Measurements from ENCODE around the gene TMED5. TPM values are rescaled to one million over a fixed set of nuclear protein-coding genes. Genes with fewer than 3 reads are reported as not detected.
"Not testable (repeated sequence)": the region's sequence is repeated elsewhere in the genome, so short reads cannot be mapped to it uniquely, and the experiment has no call there.

The TMED5 gene
- polyA plus RNA-seq, 4 donors = 31.8 to 108 (median 100) TPM

DNA sequence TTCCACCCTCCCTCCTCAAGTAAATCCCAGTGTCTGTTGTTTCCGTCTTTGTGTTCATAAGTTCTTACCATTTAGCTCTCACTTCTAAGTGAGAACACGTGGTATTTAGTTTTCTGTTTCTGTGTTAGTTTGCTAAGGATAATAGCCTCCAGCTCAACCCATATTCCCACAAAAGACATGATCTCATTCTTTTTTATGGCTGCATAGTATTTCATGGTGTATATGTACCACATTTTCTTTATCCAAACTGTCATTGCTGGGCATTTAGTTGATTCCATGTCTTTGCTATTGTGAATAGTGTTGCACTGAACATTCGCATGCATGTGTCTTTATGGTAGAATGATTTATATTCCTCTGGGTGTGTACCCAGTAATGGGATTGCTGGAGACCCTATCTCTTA, 5.6 kb downstream of the TMED5 start:
- DNase-seq (ENCODE audit: low read depth in 4 of 4, low spot score in 3 of 4) = not testable (repeated sequence)

DNA sequence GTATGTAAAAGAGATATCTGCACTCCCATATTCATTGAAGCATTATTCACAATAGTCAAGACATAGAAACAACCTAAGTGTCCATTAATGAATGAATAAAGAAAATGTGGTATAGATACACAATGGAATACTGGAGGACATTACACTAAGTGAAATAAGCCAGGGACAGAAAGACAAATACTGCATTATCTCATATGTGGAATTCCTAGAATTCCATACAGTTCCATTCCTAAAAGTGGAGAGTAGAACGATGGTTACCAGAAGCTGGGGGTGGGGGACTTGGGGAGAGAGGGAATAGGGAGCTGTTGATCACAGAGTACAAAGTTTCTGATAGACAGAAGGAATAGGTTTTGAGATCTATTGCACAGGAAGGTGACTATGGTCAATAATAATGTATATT, 7.4 kb downstream of the TMED5 start:
- DNase-seq (ENCODE audit: low read depth in 4 of 4, low spot score in 3 of 4) = no peak

DNA sequence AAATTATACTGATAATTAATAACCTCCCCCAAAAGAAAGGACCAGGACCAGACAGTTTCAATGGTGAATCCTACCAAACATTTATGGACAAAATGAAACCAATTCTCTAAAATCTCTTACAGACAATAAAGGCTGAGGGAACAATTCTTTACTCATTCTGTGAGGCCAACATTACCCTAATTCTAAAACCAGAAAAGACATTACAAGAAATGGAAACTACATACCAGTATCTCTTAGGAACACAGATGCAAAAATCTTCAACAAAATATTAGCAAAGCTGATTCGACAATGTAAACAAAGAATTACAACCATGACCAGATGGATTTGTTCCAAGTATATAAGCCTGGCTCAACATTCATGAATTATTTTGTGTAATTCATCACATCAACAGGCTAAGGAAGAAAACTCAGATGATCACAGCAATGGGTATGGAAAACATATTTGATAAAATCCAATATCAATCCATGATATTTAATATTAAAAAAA, 8.6 kb downstream of the TMED5 start:
- DNase-seq (ENCODE audit: low read depth in 4 of 4, low spot score in 3 of 4) = no peak

DNA sequence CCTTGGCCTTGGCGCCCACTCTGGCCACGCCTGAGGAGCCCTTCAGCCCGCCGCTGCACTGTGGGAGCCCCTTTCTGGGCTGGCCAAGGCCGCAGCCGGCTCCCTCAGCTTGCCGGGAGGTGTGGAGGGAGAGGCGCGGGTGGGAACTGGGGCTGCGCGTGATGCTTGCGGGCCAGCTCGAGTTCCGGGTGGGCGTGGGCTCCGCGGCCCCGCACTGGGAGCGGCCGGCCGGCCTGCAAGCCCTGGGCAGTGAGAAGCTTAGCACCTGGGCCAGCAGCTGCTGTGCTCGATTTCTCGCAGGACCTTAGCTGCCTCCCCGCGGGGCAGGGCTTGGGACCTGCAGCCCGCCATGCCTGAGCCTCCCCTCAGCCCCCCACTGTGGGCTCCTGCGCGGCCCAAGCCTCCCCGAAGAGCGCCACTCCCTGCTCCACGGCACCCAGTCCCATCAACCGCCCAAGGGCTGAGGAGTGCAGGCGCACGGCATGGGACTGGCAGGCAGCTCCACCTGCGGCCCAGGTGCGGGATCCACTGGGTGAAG, 10.0 kb downstream of the TMED5 start:
- DNase-seq (ENCODE audit: low read depth in 4 of 4, low spot score in 3 of 4) = not testable (repeated sequence)

DNA sequence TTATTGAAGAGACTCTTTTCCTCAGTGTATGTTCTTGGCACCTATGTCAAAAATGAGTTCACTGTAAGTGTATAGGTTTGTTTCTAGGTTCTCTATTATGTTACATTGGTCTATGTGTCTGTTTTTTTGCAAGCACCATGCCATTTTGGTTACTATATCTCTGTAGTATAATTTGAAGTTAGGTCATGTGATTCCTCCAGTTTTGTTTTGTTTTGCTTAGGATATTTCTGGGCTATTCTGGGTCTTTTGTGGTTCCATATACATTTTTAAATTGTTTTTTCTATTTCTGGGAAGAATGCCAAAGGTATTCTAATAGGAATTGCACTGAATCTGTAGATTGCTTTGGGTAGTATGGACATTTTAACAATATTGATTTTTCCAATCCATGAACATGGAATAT, 13.2 kb downstream of the TMED5 start:
- DNase-seq (ENCODE audit: low read depth in 4 of 4, low spot score in 3 of 4) = no peak

DNA sequence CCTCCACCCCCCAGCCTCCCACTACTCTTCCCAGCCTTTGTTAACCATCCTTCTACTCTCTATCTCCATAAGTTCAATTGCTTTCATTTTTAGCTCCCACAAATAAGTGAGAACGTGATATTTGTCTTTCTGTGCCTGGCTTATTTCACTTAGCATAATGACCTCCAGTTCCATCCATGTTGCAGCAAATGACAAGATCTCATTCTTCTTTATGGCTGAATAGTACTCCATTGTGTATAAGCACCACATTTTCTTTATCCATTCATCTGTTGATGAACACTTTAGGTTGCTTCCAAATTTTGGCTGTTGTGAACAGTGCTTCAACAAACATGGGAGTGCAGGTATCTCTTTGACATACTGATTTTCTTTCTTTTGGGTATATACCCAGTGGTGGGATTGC, 14.3 kb downstream of the TMED5 start:
- DNase-seq (ENCODE audit: low read depth in 4 of 4, low spot score in 3 of 4) = not testable (repeated sequence)

DNA sequence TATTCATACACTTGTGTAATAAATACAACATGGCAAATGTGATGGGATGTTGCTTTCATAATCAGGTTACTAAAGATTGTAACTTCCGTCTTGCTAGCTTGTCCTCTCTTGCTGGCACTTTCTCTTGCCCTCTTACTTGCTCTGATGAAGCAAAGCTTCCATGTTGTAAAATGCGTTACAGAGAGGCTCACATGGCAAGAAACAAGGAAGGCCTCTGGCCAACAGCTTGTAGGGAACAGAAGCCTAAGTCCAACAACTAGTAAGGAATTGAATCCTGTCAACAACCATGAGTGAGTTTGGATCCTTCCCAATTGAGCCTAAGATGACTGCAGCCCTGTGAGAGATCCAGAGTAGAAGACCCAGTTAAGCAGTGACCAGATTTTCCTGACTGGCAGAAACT, 15.4 kb downstream of the TMED5 start:
- no peak for DNase-seq (ENCODE audit: low read depth in 4 of 4, low spot score in 3 of 4)

DNA sequence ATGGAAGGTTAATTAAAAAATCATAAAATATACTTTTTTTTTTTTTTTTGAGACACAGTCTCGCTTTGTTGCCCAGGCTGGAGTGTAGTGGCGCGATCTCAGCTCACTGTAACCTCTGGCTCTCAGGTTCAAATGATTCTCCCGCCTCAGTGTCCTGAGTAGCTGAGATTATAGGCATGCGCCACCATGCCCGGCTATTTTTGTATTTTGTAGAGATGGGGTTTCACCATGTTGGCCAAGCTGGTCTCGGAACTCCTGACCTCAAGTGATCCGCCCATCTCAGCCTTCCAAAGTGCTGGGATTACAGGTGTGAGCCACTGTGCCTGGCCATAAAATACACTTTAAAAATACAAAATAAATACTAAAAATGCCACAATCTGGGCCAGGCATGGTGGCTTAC, 16.9 kb downstream of the TMED5 start:
- DNase-seq (ENCODE audit: low read depth in 4 of 4, low spot score in 3 of 4) = not testable (repeated sequence)

DNA sequence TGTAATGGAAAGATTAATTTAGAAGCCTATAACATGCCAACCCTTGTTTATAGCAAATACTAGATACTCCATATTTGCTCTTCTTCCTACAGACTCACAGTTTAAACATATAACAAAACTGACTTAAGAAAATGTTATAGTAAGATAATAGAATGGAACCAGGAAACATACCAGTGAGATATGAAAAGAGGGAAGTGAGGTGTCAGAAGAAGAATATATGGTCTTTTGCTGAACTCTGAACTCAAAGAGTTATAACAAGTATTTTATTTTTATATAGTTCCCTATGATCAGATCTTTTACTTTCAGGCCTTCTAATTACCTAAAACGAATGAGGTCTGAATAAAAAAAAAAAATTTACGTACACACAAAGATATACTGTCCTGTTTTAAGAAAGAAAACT, 20.9 kb downstream of the TMED5 start:
- DNase-seq (ENCODE audit: low read depth in 4 of 4, low spot score in 3 of 4) = no peak

DNA sequence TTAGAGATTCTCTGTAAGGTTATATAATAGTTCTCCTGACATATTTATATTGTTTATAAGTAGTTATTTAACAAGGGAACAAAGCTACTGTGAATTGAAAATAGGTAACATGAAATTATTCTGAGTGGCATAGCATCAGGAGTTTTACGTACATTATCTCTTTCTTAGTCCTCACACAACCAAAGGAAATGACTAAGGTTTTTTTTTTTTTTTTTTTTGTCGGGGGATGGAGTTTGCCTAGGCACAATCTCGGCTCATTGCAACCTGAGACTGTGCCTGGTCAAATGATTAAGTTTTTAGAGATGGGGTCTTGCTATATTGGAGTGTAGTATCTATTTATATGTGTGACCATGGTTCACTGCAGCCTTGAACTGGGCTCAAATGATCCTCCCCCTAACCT, 24.9 kb downstream of the TMED5 start:
- no peak for DNase-seq (ENCODE audit: low read depth in 4 of 4, low spot score in 3 of 4)

DNA sequence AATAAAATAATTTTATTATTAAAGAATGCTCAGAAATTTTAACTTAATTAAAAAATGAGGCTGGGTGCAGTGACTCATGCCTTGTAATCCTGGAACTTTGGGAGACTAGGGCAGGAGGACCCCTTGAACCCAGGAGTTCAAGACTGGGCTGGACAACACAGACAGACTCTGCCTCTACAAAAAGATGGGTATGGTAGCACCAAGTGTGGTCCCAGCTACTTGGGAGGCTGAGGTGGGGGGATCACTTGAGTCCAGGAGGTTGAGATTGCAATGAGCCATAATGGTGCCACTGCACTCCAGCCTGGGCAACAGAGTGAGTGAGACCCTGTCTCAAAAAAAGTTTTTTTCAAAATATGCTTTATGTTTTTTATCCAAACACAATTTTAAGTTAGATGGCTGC, 25.3 kb downstream of the TMED5 start:
- no peak for DNase-seq (ENCODE audit: low read depth in 4 of 4, low spot score in 3 of 4)

DNA sequence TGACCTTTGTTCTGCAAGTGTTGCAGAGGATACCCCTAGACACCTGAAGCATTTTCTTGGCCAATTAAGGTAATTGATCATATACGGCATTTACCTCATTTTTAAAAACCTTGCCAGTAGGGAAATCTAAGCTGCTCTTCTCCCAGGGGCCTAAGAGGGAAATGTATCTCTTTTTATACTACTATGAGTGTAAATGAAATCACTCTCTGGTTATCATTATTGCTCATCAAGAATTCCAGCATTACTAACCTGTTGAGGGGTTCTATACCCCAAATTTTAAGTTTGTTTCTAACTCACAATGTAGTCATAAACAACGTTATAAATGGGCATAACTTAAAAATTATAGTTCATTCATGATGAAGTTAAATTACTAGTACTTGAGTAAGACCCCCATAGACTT, 27.4 kb downstream of the TMED5 start:
- no peak for DNase-seq (ENCODE audit: low read depth in 4 of 4, low spot score in 3 of 4)

DNA sequence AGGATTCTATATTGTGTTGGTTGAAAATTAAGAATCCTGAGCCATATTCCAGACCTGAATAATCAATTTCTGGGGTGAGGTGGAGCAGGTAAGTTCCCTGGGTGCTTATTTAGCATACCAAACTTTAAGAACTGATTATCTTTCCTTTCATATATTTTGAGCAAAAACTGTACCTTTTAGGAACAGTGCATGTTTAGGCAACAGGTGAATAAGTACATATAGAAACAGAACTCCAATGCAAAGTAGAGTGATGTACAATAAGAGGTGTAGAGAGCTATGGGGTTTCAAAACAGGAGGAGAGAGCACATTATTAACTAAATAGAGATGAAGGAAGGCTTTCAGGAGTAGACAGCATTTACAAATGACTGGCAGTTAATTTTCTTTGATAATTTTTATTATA, 28.7 kb downstream of the TMED5 start:
- DNase-seq (ENCODE audit: low read depth in 4 of 4, low spot score in 3 of 4) = no peak

DNA sequence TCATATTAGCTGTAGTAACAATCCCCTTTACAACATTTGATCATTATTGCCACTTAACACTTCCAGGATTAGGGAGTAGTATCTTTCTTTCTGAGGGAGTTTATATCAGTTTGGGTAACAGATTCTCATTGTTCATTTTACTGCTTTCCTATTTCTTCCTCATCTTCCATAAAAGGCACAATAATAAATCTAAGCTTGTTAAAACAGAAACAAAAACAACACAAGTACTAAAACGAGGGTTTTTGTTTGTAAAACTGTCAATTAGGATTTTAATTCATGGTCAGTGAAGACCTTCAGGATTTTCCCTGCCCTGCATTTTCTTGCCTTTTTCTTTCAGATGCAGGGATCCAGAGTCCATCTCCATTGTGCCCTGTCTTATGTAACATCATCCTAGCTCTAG, 29.5 kb downstream of the TMED5 start:
- no peak for DNase-seq (ENCODE audit: low read depth in 4 of 4, low spot score in 3 of 4)

DNA sequence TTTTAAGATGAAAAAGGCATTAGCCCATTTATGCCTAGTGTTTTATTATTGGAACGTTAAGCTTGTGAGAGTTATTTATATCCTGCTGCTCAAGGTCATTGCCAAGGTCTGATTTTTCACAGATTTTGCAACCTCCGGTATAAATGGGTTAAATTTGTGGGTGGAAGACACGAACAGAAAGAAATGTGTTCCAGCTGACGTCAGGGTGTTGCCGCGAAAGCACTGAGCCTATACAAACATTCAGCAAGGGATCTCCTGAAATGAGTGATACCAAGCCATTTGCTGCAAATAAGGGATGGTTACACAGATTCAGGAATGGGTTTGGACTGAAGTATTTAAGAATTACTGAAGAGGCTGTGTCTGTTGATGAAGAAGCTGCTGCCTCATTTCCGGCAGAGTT, 32.2 kb downstream of the TMED5 start:
- no peak for DNase-seq (ENCODE audit: low read depth in 4 of 4, low spot score in 3 of 4)

DNA sequence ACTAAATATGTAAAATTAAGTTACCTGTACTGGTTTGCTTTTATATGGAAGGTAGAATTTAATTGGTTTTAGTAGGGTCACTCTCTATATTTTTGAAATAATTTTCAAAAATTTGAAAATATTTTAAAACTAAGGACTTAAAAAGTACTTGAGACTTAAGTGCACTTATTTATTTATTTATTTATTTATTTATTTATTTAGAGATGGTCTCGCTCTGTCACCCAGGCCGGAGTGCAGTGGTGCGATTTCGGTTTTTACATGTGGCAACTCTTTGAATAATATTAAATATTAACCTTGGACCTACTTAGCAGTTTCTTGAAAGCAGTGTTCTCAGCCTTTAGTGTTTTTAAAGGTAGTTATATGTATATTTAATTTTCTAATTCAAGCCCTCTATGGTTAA, 36.4 kb downstream of the TMED5 start:
- DNase-seq (ENCODE audit: low read depth in 4 of 4, low spot score in 3 of 4) = no peak

DNA sequence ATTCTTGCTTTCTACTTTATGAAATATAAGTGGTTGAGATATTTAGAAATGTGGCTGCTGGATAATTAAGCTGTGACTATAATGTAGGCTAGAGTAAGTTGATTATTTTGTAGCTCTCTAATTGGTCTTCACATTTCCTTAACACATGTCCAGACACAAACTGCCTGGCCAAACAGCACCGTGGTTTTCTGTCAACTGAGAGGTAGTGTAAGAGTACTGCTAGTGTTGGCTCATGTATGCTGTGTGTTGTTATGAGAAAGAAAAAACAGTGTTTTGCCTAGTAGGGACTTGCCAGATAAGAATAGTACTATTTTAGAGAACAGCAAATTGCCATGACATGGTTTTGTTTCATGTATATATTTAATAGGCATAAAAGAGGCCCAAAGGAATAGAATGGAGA, 37.1 kb downstream of the TMED5 start:
- DNase-seq (ENCODE audit: low read depth in 4 of 4, low spot score in 3 of 4) = no peak

DNA sequence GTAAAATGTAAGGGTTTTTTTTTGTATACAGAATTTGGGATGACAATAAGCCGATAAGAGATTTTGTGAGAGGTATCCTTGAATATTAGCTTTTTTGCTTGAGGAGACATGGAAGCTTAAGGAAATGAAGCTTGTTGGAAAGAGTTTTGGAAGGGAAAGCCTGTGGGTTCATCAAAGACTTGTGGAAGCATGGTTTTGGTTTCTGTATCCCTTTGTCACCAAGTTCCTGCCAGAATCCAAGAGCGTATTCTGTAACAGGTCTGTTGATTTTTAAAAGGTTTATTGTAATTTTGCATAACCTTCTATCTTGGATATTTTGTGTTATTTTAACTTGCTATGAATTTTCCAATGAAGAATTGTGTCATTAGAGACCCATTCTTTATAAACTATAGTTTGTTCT, 38.1 kb downstream of the TMED5 start:
- DNase-seq (ENCODE audit: low read depth in 4 of 4, low spot score in 3 of 4) = no peak

DNA sequence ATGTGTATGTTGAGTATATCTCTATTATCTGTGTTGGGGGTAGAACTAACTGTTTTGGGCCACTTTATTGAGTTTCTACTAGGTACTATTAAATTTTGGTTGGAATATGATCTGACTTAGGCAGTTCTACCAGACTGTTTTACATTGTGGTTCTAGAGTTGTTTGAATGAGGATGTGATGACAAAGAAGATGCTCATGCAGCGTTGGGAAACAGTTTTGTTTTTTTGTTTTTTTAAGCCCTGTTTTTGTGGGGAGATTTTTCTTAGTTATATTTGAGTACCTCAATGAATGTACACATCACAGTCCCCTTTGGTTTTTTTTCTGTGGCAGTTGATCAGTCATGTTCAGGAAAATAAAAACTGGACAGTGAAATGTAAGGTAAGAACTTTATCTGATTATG, 40.1 kb downstream of the TMED5 start:
- DNase-seq (ENCODE audit: low read depth in 4 of 4, low spot score in 3 of 4) = no peak

DNA sequence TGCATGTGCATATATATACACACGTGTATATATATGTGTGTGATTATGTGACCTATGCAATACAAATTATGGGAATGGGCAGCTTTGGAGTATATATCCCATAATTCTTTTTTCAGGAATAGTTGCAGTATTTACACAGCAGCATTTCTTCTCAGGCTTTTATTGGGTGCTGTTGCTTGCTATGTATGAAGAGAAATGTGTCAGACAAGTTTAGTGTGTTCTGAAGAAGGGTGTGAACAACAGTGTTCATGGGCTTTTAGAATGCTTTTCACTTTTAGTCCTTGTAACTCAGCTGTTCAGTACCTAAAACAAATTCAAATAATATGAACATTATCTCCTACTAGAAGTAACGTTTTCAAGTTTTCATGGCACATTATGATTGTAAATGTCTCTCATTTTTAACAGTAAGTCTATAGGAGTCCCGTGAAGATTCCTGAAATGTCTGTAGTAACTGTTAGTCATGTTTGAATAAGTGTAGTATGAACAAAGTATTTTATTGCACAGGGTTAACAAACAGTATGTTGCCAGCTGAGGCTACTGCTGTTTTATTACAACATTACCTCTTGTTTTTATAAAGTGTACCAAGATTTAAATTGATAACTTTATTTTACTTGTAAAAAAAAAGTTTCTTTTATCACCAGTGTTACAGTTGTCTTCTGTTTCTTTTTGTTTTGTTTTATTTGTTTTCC, 42.5 kb downstream of the TMED5 start:
- DNase-seq (ENCODE audit: low read depth in 4 of 4, low spot score in 3 of 4) = no peak

DNA sequence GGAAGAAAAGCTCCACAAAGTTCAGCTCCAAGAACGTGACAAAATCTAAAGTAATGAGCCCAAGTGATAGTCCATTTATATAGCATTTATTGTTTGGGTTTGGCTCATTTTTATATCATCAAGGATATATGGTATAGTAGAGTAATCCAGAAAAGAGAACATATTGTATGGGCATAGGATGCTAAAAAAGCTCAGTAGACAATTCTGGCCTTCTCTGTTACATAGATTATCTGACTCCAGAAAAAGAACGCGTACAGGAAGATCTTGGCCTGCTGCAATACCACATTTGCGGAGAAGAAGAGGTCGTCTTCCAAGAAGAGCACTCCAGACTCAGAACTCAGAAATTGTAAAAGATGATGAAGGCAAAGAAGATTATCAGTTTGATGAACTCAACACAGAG, 43.8 kb downstream of the TMED5 start:
- DNase-seq (ENCODE audit: low read depth in 4 of 4, low spot score in 3 of 4) = no peak

DNA sequence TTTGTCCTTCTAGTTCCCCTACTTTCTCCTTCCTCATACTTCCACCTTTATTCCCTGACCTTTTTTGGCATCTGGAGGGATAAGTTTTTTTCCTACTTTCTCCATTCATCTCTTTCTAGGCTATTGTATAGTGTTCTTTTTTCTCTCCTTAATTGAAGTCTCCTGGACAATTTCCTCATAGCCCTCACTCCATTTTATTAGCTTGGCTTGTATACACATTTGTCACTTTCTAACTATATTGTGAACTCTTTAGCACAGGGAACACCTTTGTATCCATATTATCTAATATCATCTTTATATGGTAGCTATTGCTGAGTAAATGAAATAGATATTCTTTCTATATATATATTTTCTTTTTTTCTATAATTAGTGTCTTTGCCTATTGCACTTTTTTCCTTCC, 47.6 kb downstream of the TMED5 start:
- no peak for DNase-seq (ENCODE audit: low read depth in 4 of 4, low spot score in 3 of 4)

All from left renal pelvis (tissue), 4 donors.